Heart left ventricle (tissue), 16 donors: ENCODE data around the gene HYOU1. TPM values are rescaled to one million over a fixed set of nuclear protein-coding genes. Genes with fewer than 3 reads are reported as not detected.

ENCODE experiments used
- ATAC-seq, 4 donors: fragments of 200-7000 bp; cut with Tn5 transposase; one replicate each; pipeline ENCODE4 v1.9.1; 2020 to 2022; ENCODE audit warnings: moderate library complexity in 4 of 4, mild to moderate bottlenecking in 3 of 4, moderate number of reproducible peaks in 1 of 4
- DNase-seq, 5 donors: peaks; one replicate each; pipeline ENCODE4 v3.0.0-alpha.2; 2020
- H3K27ac ChIP-seq, 12 donors: fragments of 200-600 bp; sonication (generic) in 4 of 12; one replicate each; pipeline versions ENCODE4 v1.5.0 to v1.8.0; 2016 to 2022; ENCODE audit warnings: mild to moderate bottlenecking in 2 of 12
- H3K27me3 ChIP-seq, 9 donors: fragments of 200-600 bp; sonication (generic) in 2 of 9; one replicate each; pipeline versions ENCODE4 v1.5.1 to v1.8.0; 2016 to 2022; ENCODE audit warnings: mild to moderate bottlenecking in 3 of 9
- H3K36me3 ChIP-seq, 9 donors: fragments of 200-600 bp; sonication (generic) in 2 of 9; one replicate each; pipeline versions ENCODE4 v1.5.0 to v1.8.0; 2018 to 2022; ENCODE audit warnings: mild to moderate bottlenecking in 2 of 9
- H3K4me1 ChIP-seq, 12 donors: fragments of 200-600 bp; sonication (generic) in 4 of 12; one replicate each; pipeline versions ENCODE4 v1.5.0 to v1.8.0; 2016 to 2022; ENCODE audit warnings: mild to moderate bottlenecking in 3 of 12
- H3K4me3 ChIP-seq, 12 donors: fragments of 200-600 bp; sonication (generic) in 4 of 12; one replicate each; pipeline versions ENCODE4 v1.5.0 to v1.8.0; 2017 to 2022; ENCODE audit warnings: mild to moderate bottlenecking in 9 of 12, moderate library complexity in 4 of 12
- H3K9me3 ChIP-seq, 12 donors: fragments of 200-600 bp; sonication (generic) in 4 of 12; one replicate each; pipeline versions ENCODE4 v1.5.0 to v1.8.0; 2016 to 2022; ENCODE audit warnings: mild to moderate bottlenecking in 1 of 12
- POLR2A ChIP-seq, 2 donors: fragments of 450-650 bp; IDR thresholded peaks; one replicate each; pipeline ENCODE4 v1.6.1; 2017; ENCODE audit warnings: antibody characterized with exemption in 2 of 2, mild to moderate bottlenecking in 2 of 2, moderate library complexity in 2 of 2
- WGBS, 4 donors: extraction: QIAGEN DNeasy Blood & Tissue Kit in 2 of 4; methylation state at CpG; one replicate each; pipeline versions ENCODE4 v1.1.5 to v1.1.7; 2013 to 2018; 5-methylcytosine and 5-hydroxymethylcytosine counted together
- intact Hi-C, 10 donors: fragments of 100-400 bp; cut with DNase I; formaldehyde crosslinking; loops; one replicate each; pipeline versions ENCODE4 v1.11.1 to v1.14.2; 2022
- polyA plus RNA-seq, 2 donors: library from polyadenylated mRNA; stranded (reverse); fragments of 200-250 nt; gene quantifications; one replicate each; pipeline ENCODE4 v1.2.3, GENCODE V29; 2013
- total RNA-seq, 9 donors: library from RNA; depleted of rRNA in 2 of 9; stranded (reverse); fragments of >200 nt in 2 of 9; fragmentation: NEBNext Ultra II Directional in 3 of 9; extraction: Animal tissue kit (Norgen Biotek cat#: 25700) in 3 of 9; gene quantifications; one replicate each; pipeline versions ENCODE4 v1.1.0 to v1.2.4, GENCODE V29; 2016 to 2023
- TF ChIP-seq, protein P1 (sequence below), 12 donors: fragments of 200-600 bp; sonication (generic) in 4 of 12; IDR thresholded peaks; one replicate each; pipeline versions ENCODE4 v1.5.0 to v1.8.0; 2018 to 2022; ENCODE audit warnings: antibody characterized with exemption in 12 of 12, mild to moderate bottlenecking in 5 of 12
- donor health status: ischemic (EF 13 %, LVEDD 7.1; RV severe dilation, severe dysfunction).
- donor health status: healthy with polysubstance abuse.
- donor health status: DM: no; HTN: yes; CAD: no.
- donor health status: DM: no; HTN: no; CAD: no.
- donor health status: ischemic (EF 25% LVEDD 6.9; RV normal size, moderate dysfunction).
- donor health status: ischemic (EF 25% LVEDD 5.7; RV mildly dilated, moderate dysfunction).
- donor health status: healthy.
- donor health status: DM: yes; HTN: yes; CAD: no.
- donor health status: ischemic (EF 35%, LVEDD 5.7; RV mildly dilated, moderate dysfunction).
- donor health status: nonischemic (EF 11% LVEDD 7.7; RV severe dilation, severe dysfunction).
- donor health status: DM: yes; HTN: yes; CAD: no.
- donor health status: PGD.
- donor health status: ischemic (EF 29% LVEDD 5.4; RV normal size, mild dysfunction).
- donor health status: nonischemic (EF 23%, LVEDD 6.1; RV moderate dilation, normal function).

The HYOU1 gene
- total and polyA plus RNA-seq, 11 donors = 34.7 to 260 (median 68.6) TPM

- no peaks in the 10 kb centered on the region for H3K27me3 ChIP-seq
- WGBS, 4 donors = 77 to 90% (median 80%) methylated on average over 6 of the region's 6 CpGs
Observed at GRCh38 chr11:119099711-119100110, 42.7 kb upstream of the HYOU1 start.

GRCh38 chr11:119095066-119095880, 38.3 kb upstream of the HYOU1 start:
- Histone ChIP-seq H3K27me3 (no peaks in the 10 kb centered on the region), H3K27ac (peak overlapping the region; percentile 60 to 97 (median 89)), H3K36me3 (peaks cover 0 to 50% (median 34%) of the 10 kb centered on the region in 9 donors), H3K9me3 (no peaks in the 10 kb centered on the region), H3K4me1 (peaks cover 7 to 38% (median 20%) of the 10 kb centered on the region in 12 donors), H3K4me3 (peak overlapping the region; percentile 62 to 88 (median 77))
- peak; percentile 99 for DNase-seq
- 0 to 1% (median 1%) methylated on average over 23 to 79 of the region's 79 CpGs for WGBS, 4 donors
- ATAC-seq = peak; percentile 96 to 98 (median 96)
- TF ChIP-seq, protein P1, sequence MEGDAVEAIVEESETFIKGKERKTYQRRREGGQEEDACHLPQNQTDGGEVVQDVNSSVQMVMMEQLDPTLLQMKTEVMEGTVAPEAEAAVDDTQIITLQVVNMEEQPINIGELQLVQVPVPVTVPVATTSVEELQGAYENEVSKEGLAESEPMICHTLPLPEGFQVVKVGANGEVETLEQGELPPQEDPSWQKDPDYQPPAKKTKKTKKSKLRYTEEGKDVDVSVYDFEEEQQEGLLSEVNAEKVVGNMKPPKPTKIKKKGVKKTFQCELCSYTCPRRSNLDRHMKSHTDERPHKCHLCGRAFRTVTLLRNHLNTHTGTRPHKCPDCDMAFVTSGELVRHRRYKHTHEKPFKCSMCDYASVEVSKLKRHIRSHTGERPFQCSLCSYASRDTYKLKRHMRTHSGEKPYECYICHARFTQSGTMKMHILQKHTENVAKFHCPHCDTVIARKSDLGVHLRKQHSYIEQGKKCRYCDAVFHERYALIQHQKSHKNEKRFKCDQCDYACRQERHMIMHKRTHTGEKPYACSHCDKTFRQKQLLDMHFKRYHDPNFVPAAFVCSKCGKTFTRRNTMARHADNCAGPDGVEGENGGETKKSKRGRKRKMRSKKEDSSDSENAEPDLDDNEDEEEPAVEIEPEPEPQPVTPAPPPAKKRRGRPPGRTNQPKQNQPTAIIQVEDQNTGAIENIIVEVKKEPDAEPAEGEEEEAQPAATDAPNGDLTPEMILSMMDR (IDR thresholded peaks at IDR 0.05) = peak in 5 of 12 donors; percentile 0 to 30 (median 6)
- TF ChIP-seq POLR2A (IDR thresholded peaks at IDR 0.05) = peak; percentile 70 to 98
- intact Hi-C loops = loop anchor here in 5 of 10 donors (1.0 to 10.0 kb wide), 6 partner anchors 28 to 102 kb away; partner anchors contain the start of genes VPS11 (in 2 of the 5) and HYOU1 (in 1 of the 5)

More at GRCh38 chr11:119099711-119100110, 42.7 kb upstream of the HYOU1 start:
- intact Hi-C loops = loop anchor here in 5 of 10 donors (5.0 to 10.0 kb wide), 6 partner anchors 42 to 235 kb away; partner anchors contain the start of genes HYOU1 (in 1 of the 5), MCAM (in 1 of the 5) and RNF26 (in 1 of the 5)
- TF ChIP-seq POLR2A (IDR thresholded peaks at IDR 0.05) = no peak
- TF ChIP-seq, protein P1 (IDR thresholded peaks at IDR 0.05) = no peak
- H3K9me3 ChIP-seq = no peaks in the 10 kb centered on the region
- DNase-seq (no peak), ATAC-seq (no peak)
- H3K27ac ChIP-seq = no peak overlapping the region
- no peak overlapping the region for H3K4me3 ChIP-seq
- peaks cover 0 to 30% (median 21%) of the 10 kb centered on the region in 9 donors for H3K36me3 ChIP-seq
- peaks cover 8 to 41% (median 28%) of the 10 kb centered on the region in 12 donors for H3K4me1 ChIP-seq

DNA sequence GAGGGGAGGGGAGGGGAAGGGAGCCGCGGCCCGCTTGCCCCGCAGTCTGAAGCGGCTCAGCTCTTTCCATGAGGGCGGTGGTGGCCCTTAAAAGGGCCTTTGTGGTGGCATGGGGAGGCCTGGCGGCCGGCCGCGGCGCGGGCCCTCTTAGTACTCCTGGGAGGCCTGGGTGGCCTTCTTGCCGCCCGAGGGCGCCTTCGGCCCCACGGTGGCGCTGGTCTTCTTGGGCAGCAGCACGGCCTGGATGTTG, 37.7 kb upstream of the HYOU1 start:
- DNase-seq = peak; percentile 84 to 91 (median 88)
- ATAC-seq = peak; percentile 49 to 86 (median 79)
- TF ChIP-seq, protein P1 (IDR thresholded peaks at IDR 0.05) = peak; percentile 59 to 87 (median 70)
- TF ChIP-seq POLR2A (IDR thresholded peaks at IDR 0.05) = no peak
- intact Hi-C loops = loop anchor here in 5 of 10 donors (1.0 to 10.0 kb wide), 7 partner anchors 27 to 103 kb away; partner anchors contain the start of genes VPS11 (in 2 of the 5) and HYOU1 (in 1 of the 5)
- H3K27me3 ChIP-seq = no peaks in the 10 kb centered on the region
- H3K36me3 ChIP-seq = peaks cover 0 to 50% (median 34%) of the 10 kb centered on the region in 9 donors
- H3K9me3 ChIP-seq = no peaks in the 10 kb centered on the region
- H3K4me1 ChIP-seq = peaks cover 6 to 33% (median 19%) of the 10 kb centered on the region in 12 donors
- H3K27ac ChIP-seq = peak overlapping the region; percentile 60 to 97 (median 89)
- WGBS, 4 donors = 0% methylated on average over 4 to 19 of the region's 19 CpGs
- H3K4me3 ChIP-seq = peak overlapping the region; percentile 62 to 88 (median 77)
